Measurements from ENCODE around the gene GJA3. TPM values are rescaled to one million over a fixed set of nuclear protein-coding genes. Genes with fewer than 3 reads are reported as not detected.

The GJA3 gene
- total RNA-seq, 1 experiment from 2014 or later = not detected

DNA sequence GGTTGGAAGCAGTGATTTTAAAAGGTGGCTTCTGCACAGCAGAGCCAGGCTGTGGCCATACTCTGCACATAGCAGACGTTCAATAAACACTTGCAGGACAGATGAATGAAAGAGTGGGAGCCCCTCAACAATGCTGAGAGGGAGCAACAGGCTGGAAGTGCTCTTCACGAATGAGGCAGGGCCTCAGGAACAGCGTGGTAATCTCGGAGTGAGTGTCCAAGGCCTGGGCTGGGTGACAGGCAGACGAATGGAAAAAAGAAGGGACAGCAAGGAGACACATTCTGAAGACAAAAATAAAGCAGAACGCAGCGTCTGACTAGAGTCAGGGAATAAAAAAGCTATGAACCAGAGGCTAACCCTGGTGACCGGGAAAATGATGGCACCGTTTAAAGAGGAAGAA is 11.1 kb downstream of the GJA3 start:
- Histone ChIP-seq H3K27me3 (peaks cover 12% of the 10 kb centered on the region; the same call in 1 of the 2 replicates), H3K4me3 (no peak overlapping the region), H3K4me1 (no peaks in the 10 kb centered on the region), H3K36me3 (no peaks in the 10 kb centered on the region), H3K9me3 (replicated peaks) (no peaks in the 10 kb centered on the region), H3K27ac (no peak overlapping the region)
- DNase-seq = no peak

DNA sequence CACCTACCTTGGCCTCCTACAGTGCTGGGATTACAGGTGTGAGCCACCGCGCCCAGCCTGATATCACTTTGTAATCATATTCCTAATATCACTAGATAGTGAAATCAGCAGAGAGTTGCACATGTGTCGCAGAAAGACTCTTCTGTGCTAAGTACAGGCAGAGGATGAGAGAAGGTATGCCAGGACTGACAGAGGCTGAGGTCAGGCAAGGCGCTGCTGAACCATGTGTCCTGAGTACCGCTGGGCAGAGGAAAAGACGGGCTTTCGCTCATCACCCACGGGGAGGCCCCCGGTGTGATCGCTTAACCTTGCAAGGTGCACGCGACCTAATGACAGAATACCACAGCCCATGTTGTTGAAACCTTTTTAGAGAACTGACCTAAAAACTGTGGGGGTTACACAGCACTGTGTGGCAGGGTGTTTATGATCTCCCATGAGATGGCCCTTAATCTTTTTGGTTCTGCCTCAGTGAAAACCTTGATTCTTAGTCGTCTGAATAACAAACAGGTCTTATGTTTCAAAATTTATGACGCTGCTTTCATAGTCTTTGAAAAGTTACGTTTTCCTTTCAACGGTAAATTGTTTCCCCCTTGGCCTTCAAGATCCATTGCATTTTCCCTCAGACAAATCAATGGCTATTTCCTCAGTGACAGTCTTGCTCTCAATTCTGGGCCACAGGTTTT is 12.2 kb downstream of the GJA3 start:
- Histone ChIP-seq H3K36me3 (no peaks in the 10 kb centered on the region), H3K27ac (no peak overlapping the region), H3K27me3 (peaks cover 12% of the 10 kb centered on the region; the same call in 1 of the 2 replicates), H3K4me3 (no peak overlapping the region), H3K9me3 (replicated peaks) (no peaks in the 10 kb centered on the region), H3K4me1 (no peaks in the 10 kb centered on the region)
- no peak for DNase-seq

- Histone ChIP-seq H3K9me3 (replicated peaks) (no peaks in the 10 kb centered on the region), H3K36me3 (no peaks in the 10 kb centered on the region), H3K4me1 (no peaks in the 10 kb centered on the region), H3K27me3 (peaks cover 12% of the 10 kb centered on the region; the same call in 1 of the 2 replicates), H3K4me3 (no peak overlapping the region), H3K27ac (no peak overlapping the region)
- no peak for DNase-seq
These were observed 14.5 kb downstream of the GJA3 start for GRCh38 chr13:20146381-20146780.

DNA sequence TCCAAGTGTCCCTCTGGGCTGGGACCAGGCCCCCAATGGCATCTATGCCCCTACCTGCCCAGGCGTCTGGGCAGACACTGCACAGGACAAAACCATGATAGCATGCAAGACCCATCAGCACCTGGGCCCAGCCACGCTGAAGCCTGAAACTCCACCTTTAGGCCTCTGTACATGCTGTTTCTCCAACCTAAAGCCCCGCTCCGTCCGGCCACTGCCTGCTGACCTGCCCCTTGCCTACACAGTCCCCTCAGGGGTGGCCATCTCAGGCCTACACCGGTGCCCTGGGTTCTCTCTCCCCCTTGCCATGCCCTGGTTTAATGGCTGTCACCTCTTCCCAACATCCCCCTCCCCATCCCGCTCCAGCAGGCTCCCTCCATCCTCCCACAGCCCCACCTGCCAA is 15.3 kb downstream of the GJA3 start:
- no peaks in the 10 kb centered on the region for H3K9me3 ChIP-seq (replicated peaks)
- no peaks in the 10 kb centered on the region for H3K4me1 ChIP-seq
- no peak for DNase-seq
- H3K4me3 ChIP-seq = no peak overlapping the region
- no peak overlapping the region for H3K27ac ChIP-seq
- H3K27me3 ChIP-seq = peaks cover 12% of the 10 kb centered on the region; the same call in 1 of the 2 replicates
- H3K36me3 ChIP-seq = no peaks in the 10 kb centered on the region

DNA sequence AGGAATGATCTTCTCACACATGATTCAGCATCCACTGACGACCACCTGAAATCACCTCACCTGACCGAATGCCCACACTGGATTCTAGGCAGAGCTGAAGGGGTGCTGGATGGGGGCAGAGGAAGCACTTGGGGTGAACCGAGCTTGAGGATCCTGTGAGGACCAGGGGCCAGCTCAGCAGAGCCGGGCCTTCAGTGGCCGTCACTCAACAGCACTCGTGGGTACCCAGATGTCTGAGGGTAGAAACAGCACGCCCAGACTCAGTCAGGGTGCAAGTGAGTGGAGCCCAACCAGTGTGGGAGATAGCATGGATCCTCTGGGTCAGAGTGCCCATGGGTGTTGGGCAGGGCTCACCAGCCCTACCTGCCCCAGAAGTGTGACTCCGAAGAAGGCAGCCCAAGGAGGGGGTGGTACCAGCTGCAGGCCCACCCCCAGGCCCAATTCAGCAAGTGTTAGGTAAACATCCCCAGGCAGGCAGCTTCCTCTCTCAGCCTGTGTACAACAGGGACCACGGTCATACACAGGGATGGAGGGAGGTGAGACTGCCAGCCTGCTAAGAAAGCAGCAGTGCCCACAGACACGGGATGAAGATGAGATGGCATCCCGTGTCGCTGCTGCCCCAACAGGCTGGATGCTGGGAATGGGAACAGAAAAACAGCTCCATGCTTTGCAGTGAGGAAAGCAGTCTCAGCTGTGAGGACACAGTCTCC is 16.6 kb downstream of the GJA3 start:
- Histone ChIP-seq H3K9me3 (replicated peaks) (no peaks in the 10 kb centered on the region), H3K4me1 (no peaks in the 10 kb centered on the region), H3K36me3 (no peaks in the 10 kb centered on the region), H3K27ac (no peak overlapping the region), H3K4me3 (no peak overlapping the region), H3K27me3 (peaks cover 12% of the 10 kb centered on the region; the same call in 1 of the 2 replicates)
- DNase-seq = no peak

DNA sequence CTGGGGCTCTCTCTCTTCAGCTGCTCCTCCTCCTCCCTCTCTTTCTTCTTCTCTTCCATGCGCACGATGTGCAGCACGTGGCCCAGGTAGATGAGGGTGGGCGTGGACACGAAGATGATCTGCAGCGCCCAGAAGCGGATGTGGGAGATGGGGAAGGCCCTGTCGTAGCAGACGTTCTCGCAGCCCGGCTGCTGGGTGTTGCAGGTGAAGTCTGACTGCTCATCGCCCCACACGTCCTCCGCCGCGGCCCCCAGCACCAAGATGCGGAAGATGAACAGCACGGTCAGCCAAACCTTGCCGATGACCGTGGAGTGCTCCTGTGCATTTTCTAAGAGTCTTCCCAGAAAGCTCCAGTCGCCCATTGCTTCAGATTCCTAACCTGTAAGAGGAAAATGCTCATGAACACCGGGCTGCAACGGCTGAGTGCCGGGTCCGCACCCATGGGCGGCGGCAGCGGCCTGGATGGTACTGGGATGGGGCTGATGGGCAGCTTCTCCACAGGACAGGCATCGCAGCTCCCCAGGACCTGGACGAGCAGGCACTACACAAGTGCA is 17.8 kb downstream of the GJA3 start:
- no peaks in the 10 kb centered on the region for H3K9me3 ChIP-seq (replicated peaks)
- no peak for DNase-seq
- no peaks in the 10 kb centered on the region for H3K4me1 ChIP-seq
- H3K36me3 ChIP-seq = no peaks in the 10 kb centered on the region
- H3K27me3 ChIP-seq = peaks cover 8% of the 10 kb centered on the region; the same call in 1 of the 2 replicates
- no peak overlapping the region for H3K4me3 ChIP-seq
- no peak overlapping the region for H3K27ac ChIP-seq

DNA sequence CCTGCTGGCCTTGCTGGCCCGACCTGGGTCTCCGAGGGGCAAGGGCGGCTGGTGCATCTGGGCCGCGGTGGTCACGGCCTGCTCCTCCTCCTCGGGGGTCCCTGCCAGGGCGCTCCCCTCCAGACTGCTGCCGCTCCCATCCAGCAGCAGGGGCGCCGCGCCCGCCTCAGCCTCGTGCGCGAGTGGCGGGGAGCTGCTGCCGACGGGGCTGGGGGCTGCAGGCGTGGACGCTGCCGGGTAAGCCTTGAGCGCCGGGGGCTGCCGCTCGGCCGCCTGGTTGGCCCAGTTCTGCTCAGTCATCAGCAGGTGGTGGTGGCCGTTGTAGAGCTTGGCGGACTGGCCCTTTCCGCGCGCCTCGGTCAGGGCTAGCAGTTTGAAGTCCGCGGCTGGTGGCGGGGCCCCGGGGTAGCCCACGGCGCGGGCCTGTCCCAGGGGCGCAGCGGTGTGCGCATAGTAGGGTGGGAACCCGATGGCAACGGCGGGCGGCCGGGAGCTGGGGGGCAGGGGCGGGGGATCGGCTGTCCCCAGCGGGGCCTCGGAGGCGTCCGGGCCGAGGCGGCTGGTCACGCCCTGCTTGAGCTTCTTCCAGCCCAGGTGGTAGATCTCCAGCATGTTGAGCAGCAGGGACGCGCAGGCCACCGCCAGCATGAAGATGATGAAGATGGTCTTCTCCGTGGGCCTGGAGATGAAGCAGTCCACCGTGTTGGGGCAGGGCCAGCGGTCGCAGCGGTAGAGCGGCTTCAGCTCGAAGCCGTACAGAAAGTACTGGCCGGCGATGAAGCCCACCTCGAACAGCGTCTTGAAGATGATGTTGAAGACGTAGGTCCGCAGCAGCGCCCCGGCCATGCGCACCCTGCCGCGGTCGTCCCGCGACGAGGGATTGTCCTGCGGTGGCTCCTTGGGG is 18.6 kb downstream of the GJA3 start:
- peaks cover 5% of the 10 kb centered on the region; the same call in 1 of the 2 replicates for H3K27me3 ChIP-seq
- H3K9me3 ChIP-seq (replicated peaks) = no peaks in the 10 kb centered on the region
- no peaks in the 10 kb centered on the region for H3K36me3 ChIP-seq
- H3K4me1 ChIP-seq = no peaks in the 10 kb centered on the region
- H3K27ac ChIP-seq = no peak overlapping the region
- DNase-seq = no peak
- no peak overlapping the region for H3K4me3 ChIP-seq

- H3K27me3 ChIP-seq = peaks cover 5% of the 10 kb centered on the region
- H3K36me3 ChIP-seq = no peaks in the 10 kb centered on the region
- no peak overlapping the region for H3K4me3 ChIP-seq
- H3K9me3 ChIP-seq (replicated peaks) = no peaks in the 10 kb centered on the region
- no peaks in the 10 kb centered on the region for H3K4me1 ChIP-seq
- no peak overlapping the region for H3K27ac ChIP-seq
- DNase-seq = no peak
These were observed 19.4 kb downstream of the GJA3 start for GRCh38 chr13:20141238-20142022.

- H3K4me1 ChIP-seq = no peaks in the 10 kb centered on the region
- no peaks in the 10 kb centered on the region for H3K9me3 ChIP-seq (replicated peaks)
- H3K27ac ChIP-seq = no peak overlapping the region
- H3K27me3 ChIP-seq = peaks cover 5% of the 10 kb centered on the region
- no peak overlapping the region for H3K4me3 ChIP-seq
- no peak for DNase-seq
- no peaks in the 10 kb centered on the region for H3K36me3 ChIP-seq
These were observed 20.4 kb downstream of the GJA3 start for GRCh38 chr13:20140487-20140886.

DNA sequence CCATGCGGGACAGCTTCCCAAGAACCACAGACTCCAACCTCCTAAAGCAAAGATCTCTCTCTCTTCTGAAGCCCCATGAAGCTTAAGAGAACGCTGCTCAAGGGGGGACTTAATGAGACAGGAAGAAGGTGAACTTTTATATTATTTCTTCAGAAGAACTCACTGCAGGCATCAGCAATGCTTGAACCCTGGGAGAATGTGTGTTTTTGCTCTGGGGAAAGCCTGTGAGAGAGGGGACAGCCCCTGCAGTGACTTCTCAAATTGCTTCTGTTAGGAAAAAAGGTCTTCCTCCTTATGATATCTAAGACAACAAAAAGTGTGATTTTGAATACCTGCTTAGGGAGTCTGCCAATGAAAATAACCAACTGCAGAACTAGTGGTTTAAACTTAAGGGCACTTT is 23.0 kb downstream of the GJA3 start:
- Histone ChIP-seq H3K4me1 (no peaks in the 10 kb centered on the region), H3K4me3 (no peak overlapping the region), H3K36me3 (no peaks in the 10 kb centered on the region), H3K27ac (no peak overlapping the region), H3K27me3 (peaks cover 5% of the 10 kb centered on the region), H3K9me3 (replicated peaks) (no peaks in the 10 kb centered on the region)
- DNase-seq = no peak

DNA sequence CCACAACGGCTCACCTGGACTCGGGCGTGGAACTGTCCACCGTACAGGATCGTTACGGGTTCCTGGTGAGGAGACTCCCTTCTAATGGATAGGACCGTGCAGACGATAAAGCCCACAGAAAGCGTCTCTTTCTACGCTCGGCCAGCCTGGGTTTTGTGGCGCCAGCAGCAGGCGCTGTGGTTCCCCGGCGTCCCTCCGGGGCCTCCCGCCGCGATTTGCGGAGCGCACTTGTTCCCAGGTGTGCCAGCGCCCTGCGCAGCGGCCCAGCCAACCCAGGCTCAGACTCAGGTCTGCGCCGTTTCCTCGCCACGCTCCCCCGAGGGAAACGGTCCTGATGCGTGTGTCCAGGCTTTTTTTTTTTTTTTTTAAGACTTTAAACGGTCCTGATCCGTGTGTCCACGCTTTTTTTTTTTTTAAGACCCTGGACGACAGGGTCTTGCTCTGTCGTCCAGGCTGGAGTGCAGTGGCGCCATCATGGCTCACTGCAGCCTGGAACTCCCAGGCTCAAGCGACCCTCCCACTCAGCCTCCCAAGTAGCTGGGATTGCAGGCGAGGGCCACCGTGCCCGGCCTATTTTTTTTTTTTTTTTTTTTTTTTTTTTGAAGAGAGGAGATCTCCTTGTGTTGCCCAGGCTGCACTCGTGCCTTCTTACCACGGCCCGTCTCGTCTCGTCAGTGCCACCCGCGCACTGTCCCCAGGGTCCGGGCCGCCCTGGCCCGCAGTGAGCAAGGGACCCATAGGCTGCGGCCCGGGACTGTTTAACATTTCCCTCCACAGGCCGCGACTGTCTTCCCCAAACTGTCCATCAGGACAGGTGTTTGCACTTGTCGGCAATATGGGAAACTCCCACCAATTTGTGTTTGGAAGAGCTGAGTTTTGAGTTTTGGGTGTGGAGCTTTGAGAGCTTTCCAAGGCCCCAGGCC is 23.8 kb downstream of the GJA3 start:
- H3K27me3 ChIP-seq = peaks cover 5% of the 10 kb centered on the region
- no peaks in the 10 kb centered on the region for H3K4me1 ChIP-seq
- no peak overlapping the region for H3K27ac ChIP-seq
- no peak overlapping the region for H3K4me3 ChIP-seq
- no peaks in the 10 kb centered on the region for H3K9me3 ChIP-seq (replicated peaks)
- no peak for DNase-seq
- no peaks in the 10 kb centered on the region for H3K36me3 ChIP-seq

GRCh38 chr13:20134732-20135131 is 26.1 kb downstream of the GJA3 start:
- no peak overlapping the region for H3K27ac ChIP-seq

GRCh38 chr13:20132052-20132634 is 28.7 kb downstream of the GJA3 start:
- DNase-seq = no peak
- Histone ChIP-seq H3K27ac (no peak overlapping the region), H3K36me3 (no peaks in the 10 kb centered on the region), H3K4me3 (no peak overlapping the region), H3K27me3 (no peaks in the 10 kb centered on the region; the same call in 1 of the 2 replicates), H3K9me3 (replicated peaks) (no peaks in the 10 kb centered on the region), H3K4me1 (no peaks in the 10 kb centered on the region)

More at GRCh38 chr13:20134732-20135131, 26.1 kb downstream of the GJA3 start:
- no peak for DNase-seq
- Histone ChIP-seq H3K4me1 (no peaks in the 10 kb centered on the region), H3K36me3 (no peaks in the 10 kb centered on the region), H3K27me3 (peaks cover 5% of the 10 kb centered on the region), H3K4me3 (no peak overlapping the region), H3K9me3 (replicated peaks) (no peaks in the 10 kb centered on the region)
